Breast epithelium (tissue), 4 donors: ENCODE results near the gene ASB5. TPM values are rescaled to one million over a fixed set of nuclear protein-coding genes. Genes with fewer than 3 reads are reported as not detected.
"Not testable (repeated sequence)": the region's sequence is repeated elsewhere in the genome, so short reads cannot be mapped to it uniquely, and the experiment has no call there.

ENCODE experiments used
- DNase-seq, 2 donors: peaks; one replicate each; pipeline ENCODE4 v3.0.0-alpha.2; 2019; ENCODE audit warnings: low spot score in 2 of 2
- H3K27ac ChIP-seq, 2 donors: fragments of 200-600 bp; sonication (generic) in 1 of 2; one replicate each; pipeline ENCODE4 v1.5.1; 2016 to 2019; ENCODE audit warnings: mild to moderate bottlenecking in 1 of 2
- H3K27me3 ChIP-seq, 2 donors: fragments of 200-600 bp; sonication (generic) in 1 of 2; one replicate each; pipeline versions ENCODE4 v1.5.1 to v1.6.0; 2017 to 2019; ENCODE audit warnings: control low read depth in 1 of 2, mild to moderate bottlenecking in 1 of 2
- H3K36me3 ChIP-seq: fragments of 200-600 bp; one replicate; pipeline ENCODE4 v1.5.1; 2019
- H3K4me1 ChIP-seq, 2 donors: fragments of 200-600 bp; sonication (generic); one replicate each; pipeline ENCODE4 v1.5.1; 2016 to 2019; ENCODE audit warnings: control low read depth in 1 of 2
- H3K4me3 ChIP-seq, 3 donors: fragments of 200-600 bp; sonication (generic); 1 replicate in 2 of 3; 2 replicates in 1 of 3; pipeline ENCODE4 v1.5.1; 2016 to 2019; ENCODE audit warnings: mild to moderate bottlenecking in 3 of 3, moderate library complexity in 2 of 3
- H3K9me3 ChIP-seq, 2 donors: fragments of 200-600 bp; sonication (generic) in 1 of 2; one replicate each; pipeline ENCODE4 v1.5.1; 2016 to 2019; ENCODE audit warnings: control low read depth in 1 of 2
- POLR2A ChIP-seq: fragments of 450-650 bp; IDR thresholded peaks from one replicate; pipeline ENCODE4 v1.6.1; 2016; ENCODE audit warnings: antibody characterized with exemption, mild to moderate bottlenecking, moderate library complexity
- POLR2AphosphoS5 ChIP-seq, 3 donors: sonication (generic); formaldehyde crosslinking; IDR thresholded peaks; one replicate each; pipeline ENCODE4 v1.6.1; 2017; ENCODE audit warnings: antibody characterized with exemption in 3 of 3
- intact Hi-C: fragments of 100-400 bp; cut with DNase I; formaldehyde crosslinking; loops from one replicate; pipeline ENCODE4 v1.15.1; 2023; ENCODE audit warnings: low total_unique reads
- total RNA-seq, 3 donors: library from RNA; depleted of rRNA; stranded (reverse); fragments of >200 nt; gene quantifications; one replicate each; pipeline ENCODE4 v1.1.0, GENCODE V29; 2016
- TF ChIP-seq, protein P1 (sequence below), 3 donors: fragments of 450-650 bp; IDR thresholded peaks; one replicate each; pipeline ENCODE4 v1.5.1; 2016 to 2017; ENCODE audit warnings: antibody characterized with exemption in 3 of 3, mild to moderate bottlenecking in 3 of 3, moderate library complexity in 3 of 3

ASB5 gene
- total RNA-seq, 3 donors from 2014 or later: not detected

DNA sequence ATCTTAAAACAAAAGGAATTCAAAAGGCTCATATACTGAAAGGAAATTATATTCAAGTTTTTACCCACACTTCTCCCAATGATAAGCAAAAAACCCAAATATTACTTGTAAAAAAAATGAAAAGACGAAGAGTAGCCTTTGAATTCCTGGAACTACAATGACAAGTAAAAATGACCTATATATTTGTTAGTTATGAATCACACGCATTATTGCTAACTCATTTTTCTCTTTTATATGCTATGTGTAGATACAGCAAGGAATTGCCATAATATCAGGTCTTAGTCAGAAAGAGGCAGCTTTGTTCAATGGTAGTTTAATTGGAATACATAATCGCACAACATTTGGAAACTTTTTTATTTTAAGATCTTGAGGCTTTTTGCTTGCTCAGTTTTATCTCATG is 22.7 kb upstream of the ASB5 start:
- TF ChIP-seq POLR2AphosphoS5 (IDR thresholded peaks at IDR 0.05) (no peak), POLR2A (no peak)
- TF ChIP-seq, protein P1, sequence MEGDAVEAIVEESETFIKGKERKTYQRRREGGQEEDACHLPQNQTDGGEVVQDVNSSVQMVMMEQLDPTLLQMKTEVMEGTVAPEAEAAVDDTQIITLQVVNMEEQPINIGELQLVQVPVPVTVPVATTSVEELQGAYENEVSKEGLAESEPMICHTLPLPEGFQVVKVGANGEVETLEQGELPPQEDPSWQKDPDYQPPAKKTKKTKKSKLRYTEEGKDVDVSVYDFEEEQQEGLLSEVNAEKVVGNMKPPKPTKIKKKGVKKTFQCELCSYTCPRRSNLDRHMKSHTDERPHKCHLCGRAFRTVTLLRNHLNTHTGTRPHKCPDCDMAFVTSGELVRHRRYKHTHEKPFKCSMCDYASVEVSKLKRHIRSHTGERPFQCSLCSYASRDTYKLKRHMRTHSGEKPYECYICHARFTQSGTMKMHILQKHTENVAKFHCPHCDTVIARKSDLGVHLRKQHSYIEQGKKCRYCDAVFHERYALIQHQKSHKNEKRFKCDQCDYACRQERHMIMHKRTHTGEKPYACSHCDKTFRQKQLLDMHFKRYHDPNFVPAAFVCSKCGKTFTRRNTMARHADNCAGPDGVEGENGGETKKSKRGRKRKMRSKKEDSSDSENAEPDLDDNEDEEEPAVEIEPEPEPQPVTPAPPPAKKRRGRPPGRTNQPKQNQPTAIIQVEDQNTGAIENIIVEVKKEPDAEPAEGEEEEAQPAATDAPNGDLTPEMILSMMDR (IDR thresholded peaks at IDR 0.05): no peak
- intact Hi-C loops: no loop called here

DNA sequence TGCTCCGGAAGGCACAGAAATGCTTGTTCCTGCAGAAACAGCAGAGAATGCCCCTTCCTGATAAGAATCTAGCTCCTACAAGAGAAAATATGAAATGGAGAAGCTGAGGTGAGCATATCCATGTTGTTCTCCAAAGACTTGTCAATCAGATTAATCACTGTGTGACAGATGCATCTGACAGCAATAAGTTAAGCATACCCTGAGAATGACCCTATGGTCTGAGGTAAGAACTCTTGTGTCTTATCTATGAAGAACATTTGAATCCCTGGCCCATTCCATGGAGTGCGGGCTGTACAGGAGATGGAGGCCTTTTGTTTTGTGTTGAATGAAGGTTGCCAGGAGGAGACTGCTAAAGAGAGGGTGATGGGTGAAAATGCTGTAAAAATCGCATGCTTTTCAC is 21.5 kb upstream of the ASB5 start:
- H3K4me1 ChIP-seq: no peaks in the 10 kb centered on the region
- H3K36me3 ChIP-seq: no peaks in the 10 kb centered on the region
- no peaks in the 10 kb centered on the region for H3K9me3 ChIP-seq
- intact Hi-C loops: no loop called here
- H3K27ac ChIP-seq: no peak overlapping the region
- DNase-seq: no peak
- TF ChIP-seq, protein P1 (IDR thresholded peaks at IDR 0.05): no peak
- no peak for TF ChIP-seq POLR2A
- no peak for TF ChIP-seq POLR2AphosphoS5 (IDR thresholded peaks at IDR 0.05)
- no peaks in the 10 kb centered on the region for H3K27me3 ChIP-seq
- no peak overlapping the region for H3K4me3 ChIP-seq

More for the DNA sequence above, 22.7 kb upstream of the ASB5 start:
- Histone ChIP-seq H3K27ac (no peak overlapping the region), H3K4me1 (no peaks in the 10 kb centered on the region), H3K9me3 (no peaks in the 10 kb centered on the region), H3K36me3 (no peaks in the 10 kb centered on the region), H3K4me3 (no peak overlapping the region), H3K27me3 (no peaks in the 10 kb centered on the region)
- DNase-seq: no peak

DNA sequence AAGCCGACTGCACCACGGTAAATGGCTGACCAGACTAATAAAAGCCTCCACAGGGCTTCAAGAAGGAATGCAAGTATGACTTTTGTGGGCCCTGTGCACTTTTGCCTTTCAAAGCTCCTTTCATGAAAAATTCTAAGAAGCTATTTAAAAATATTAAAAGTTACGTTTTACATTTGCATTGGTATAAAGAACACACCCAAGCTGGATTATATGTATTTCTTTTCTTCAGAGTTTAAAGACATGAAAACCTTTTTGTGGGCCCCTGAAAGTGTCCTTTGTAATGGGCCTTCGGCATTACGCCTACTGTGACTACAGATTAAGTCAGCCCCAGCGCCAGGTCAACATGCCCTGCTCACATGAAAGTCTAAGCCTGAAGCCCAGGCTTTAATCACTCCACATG is 20.5 kb upstream of the ASB5 start:
- no peaks in the 10 kb centered on the region for H3K27me3 ChIP-seq
- H3K4me3 ChIP-seq: no peak overlapping the region
- DNase-seq: no peak
- H3K27ac ChIP-seq: no peak overlapping the region
- H3K9me3 ChIP-seq: no peaks in the 10 kb centered on the region
- no peaks in the 10 kb centered on the region for H3K36me3 ChIP-seq
- TF ChIP-seq POLR2A: no peak
- no peak for TF ChIP-seq POLR2AphosphoS5 (IDR thresholded peaks at IDR 0.05)
- H3K4me1 ChIP-seq: no peaks in the 10 kb centered on the region
- intact Hi-C loops: no loop called here

DNA sequence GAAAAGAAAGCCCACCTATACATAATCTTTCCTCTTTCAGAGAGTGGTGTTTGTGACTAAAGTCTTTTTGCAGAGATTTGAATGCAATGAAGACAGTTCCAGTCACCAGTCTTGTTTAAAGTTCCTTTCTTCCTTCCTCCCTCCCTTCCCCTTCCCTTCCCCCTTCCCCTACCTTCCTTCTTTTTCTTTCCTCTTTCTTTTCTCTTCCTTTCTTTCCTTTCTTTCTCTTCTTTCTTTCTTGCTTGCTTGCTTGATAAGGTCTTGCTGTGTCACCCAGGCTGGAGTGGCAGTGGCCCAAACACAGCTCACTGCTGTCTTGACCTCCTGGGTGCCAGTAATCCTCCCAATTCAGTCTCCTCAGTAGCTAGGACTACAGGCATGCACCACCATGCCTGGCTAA is 19.0 kb upstream of the ASB5 start:
- no peaks in the 10 kb centered on the region for H3K36me3 ChIP-seq
- intact Hi-C loops: no loop called here
- DNase-seq: no peak
- H3K4me1 ChIP-seq: no peaks in the 10 kb centered on the region
- H3K27me3 ChIP-seq: no peaks in the 10 kb centered on the region
- H3K9me3 ChIP-seq: no peaks in the 10 kb centered on the region
- H3K27ac ChIP-seq: no peak overlapping the region
- TF ChIP-seq POLR2AphosphoS5 (IDR thresholded peaks at IDR 0.05): no peak
- TF ChIP-seq POLR2A: no peak
- TF ChIP-seq, protein P1 (IDR thresholded peaks at IDR 0.05): no peak
- H3K4me3 ChIP-seq: no peak overlapping the region

DNA sequence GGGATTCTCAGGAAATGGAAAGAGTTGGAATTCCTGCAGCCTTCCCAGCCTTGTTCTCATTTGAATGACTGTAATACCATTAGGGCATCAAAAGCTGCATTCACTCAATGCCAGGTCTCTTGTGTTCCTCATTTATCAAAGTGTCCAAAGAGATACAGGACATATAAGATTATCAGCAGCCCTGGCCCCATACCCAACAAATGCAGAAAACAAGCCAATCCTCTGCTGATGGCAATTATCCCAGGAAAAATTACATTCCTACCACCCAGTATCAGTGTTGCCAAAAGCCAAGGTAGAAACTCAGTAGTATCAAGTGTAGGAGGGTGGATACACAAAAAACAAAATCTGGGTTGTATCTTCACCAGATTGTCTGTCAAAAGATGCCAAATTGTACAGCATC is 18.5 kb upstream of the ASB5 start:
- Histone ChIP-seq H3K27me3 (no peaks in the 10 kb centered on the region), H3K9me3 (no peaks in the 10 kb centered on the region), H3K36me3 (no peaks in the 10 kb centered on the region), H3K4me3 (no peak overlapping the region), H3K27ac (no peak overlapping the region), H3K4me1 (no peaks in the 10 kb centered on the region)
- TF ChIP-seq POLR2A: no peak
- TF ChIP-seq, protein P1 (IDR thresholded peaks at IDR 0.05): no peak
- TF ChIP-seq POLR2AphosphoS5 (IDR thresholded peaks at IDR 0.05): no peak
- DNase-seq: no peak
- intact Hi-C loops: no loop called here

DNA sequence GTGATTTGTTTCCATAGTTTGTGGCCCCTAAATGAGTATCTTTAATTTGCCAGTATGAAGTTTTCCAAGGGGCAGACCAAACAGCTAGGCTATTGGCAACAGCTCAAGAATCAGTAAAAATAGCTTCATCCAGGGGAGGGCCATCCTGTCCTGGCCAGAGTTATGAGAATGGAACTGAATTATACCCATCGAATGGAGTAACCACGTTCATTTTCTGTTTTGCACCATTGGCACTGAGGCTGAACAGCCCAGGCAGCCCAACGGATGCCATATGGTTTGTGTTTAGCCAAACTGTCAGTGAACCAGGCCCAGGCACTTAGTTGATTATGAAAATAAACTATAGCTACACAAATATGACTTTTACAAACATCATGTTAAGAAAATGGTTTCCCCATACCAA is 17.7 kb upstream of the ASB5 start:
- no peaks in the 10 kb centered on the region for H3K36me3 ChIP-seq

DNA sequence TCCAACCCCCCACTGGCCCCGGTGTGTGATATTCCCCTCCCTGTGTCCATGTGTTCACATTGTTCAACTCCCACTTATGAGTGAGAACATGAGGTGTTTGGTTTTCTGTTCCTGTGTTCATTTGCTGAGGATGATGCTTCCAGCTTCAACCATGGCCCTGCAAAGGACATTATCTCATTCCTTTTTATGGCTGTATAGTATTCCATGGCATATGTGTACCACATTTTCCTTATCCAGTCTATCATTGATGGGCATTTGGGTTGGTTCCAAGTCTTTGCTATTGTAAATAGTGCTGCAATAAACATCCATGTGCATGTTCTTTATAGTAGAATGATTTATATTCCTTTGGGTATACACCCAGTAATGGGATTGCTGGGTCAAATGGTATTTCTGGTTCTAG is 10.5 kb upstream of the ASB5 start:
- H3K4me1 ChIP-seq, H3K4me3 ChIP-seq, DNase-seq, H3K9me3 ChIP-seq, H3K27ac ChIP-seq, H3K27me3 ChIP-seq, H3K36me3 ChIP-seq, intact Hi-C loops: not testable (repeated sequence)

More for the DNA sequence above, 17.7 kb upstream of the ASB5 start:
- no peak for DNase-seq
- Histone ChIP-seq H3K9me3 (no peaks in the 10 kb centered on the region), H3K27me3 (no peaks in the 10 kb centered on the region), H3K27ac (no peak overlapping the region), H3K4me3 (no peak overlapping the region), H3K4me1 (no peaks in the 10 kb centered on the region)
- TF ChIP-seq POLR2AphosphoS5 (IDR thresholded peaks at IDR 0.05): no peak
- TF ChIP-seq, protein P1 (IDR thresholded peaks at IDR 0.05): no peak
- TF ChIP-seq POLR2A: no peak
- intact Hi-C loops: no loop called here
